NCI-H69 (cell line): ENCODE data around the gene ARSA.
"Not testable (repeated sequence)": the region's sequence is repeated elsewhere in the genome, so short reads cannot be mapped to it uniquely, and the experiment has no call there.

Experiments used
- DNase-seq: peaks from one replicate; lab custom pipeline; 2025; lab: John Stamatoyannopoulos, UW

ARSA gene

GRCh38 chr22:50627642-50628542 lies at the start of gene ARSA:
Gene ARSA (minus strand): TSS chr22:50628152. CDS start chr22:50627779, 373 bp downstream.
- DNase-seq, result peak; percentile 89

- no peak for DNase-seq
Observed at GRCh38 chr22:50676661-50677492, 48.9 kb upstream of the ARSA start.

- no peak for DNase-seq
Observed at GRCh38 chr22:50676180-50676636, 48.3 kb upstream of the ARSA start.

GRCh38 chr22:50675553-50676179 lies 47.7 kb upstream of the ARSA start:
- DNase-seq, result no peak

GRCh38 chr22:50674606-50675552 lies 46.9 kb upstream of the ARSA start:
- peak; percentile 85 for DNase-seq

GRCh38 chr22:50674130-50674500 lies 46.2 kb upstream of the ARSA start:
- peak; percentile 42 for DNase-seq

GRCh38 chr22:50673231-50674129 lies 45.5 kb upstream of the ARSA start:
- DNase-seq, result no peak

- DNase-seq, result no peak
Observed at GRCh38 chr22:50672471-50673230, 44.7 kb upstream of the ARSA start, which contains the start of gene SHANK3. Gene SHANK3 (plus strand): TSS chr22:50672823.

- DNase-seq, result no peak
Observed at GRCh38 chr22:50672041-50672440, 44.1 kb upstream of the ARSA start.

GRCh38 chr22:50671641-50672040 lies 43.7 kb upstream of the ARSA start:
- DNase-seq, result no peak

GRCh38 chr22:50670914-50671538 lies 43.1 kb upstream of the ARSA start:
- no peak for DNase-seq

- DNase-seq, result no peak
Observed at GRCh38 chr22:50670513-50670912, 42.6 kb upstream of the ARSA start.

GRCh38 chr22:50665738-50666137 lies 37.8 kb upstream of the ARSA start:
- DNase-seq, result no peak

GRCh38 chr22:50665212-50665611 lies 37.3 kb upstream of the ARSA start:
- DNase-seq, result no peak

GRCh38 chr22:50660306-50660705 lies 32.4 kb upstream of the ARSA start:
- no peak for DNase-seq

GRCh38 chr22:50659711-50660110 lies 31.8 kb upstream of the ARSA start:
- not testable (repeated sequence) for DNase-seq

GRCh38 chr22:50657925-50658324 lies 30.0 kb upstream of the ARSA start:
- no peak for DNase-seq

GRCh38 chr22:50656122-50657070 lies 28.4 kb upstream of the ARSA start:
- DNase-seq, result no peak
